WTC11 (cell line): ENCODE data around the gene JMJD7. TPM values are rescaled to one million over a fixed set of nuclear protein-coding genes. Genes with fewer than 3 reads are reported as not detected.

Experiments
- ATAC-seq: fragments of 200-7000 bp; cut with Tn5 transposase; 2 replicates; pipeline ENCODE4 v1.10.0; 2021; ENCODE audit warnings: mild to moderate bottlenecking, moderate library complexity
- CTCF ChIA-PET: fragments of 300-600 bp; sonication (Branson Sonifier 250); formaldehyde crosslinking; loops from one replicate; lab custom pipeline; 2021; ENCODE audit warnings: antibody characterized with exemption; lab: Charles Lee
- POLR2A ChIA-PET: fragments of 350-600 bp; sonication (Branson Sonifier 250); formaldehyde crosslinking; loops from one replicate; lab custom pipeline; 2021; ENCODE audit warnings: antibody characterized with exemption; lab: Charles Lee
- DNase-seq: peaks from one replicate; pipeline ENCODE4 v3.0.0; 2021; ENCODE audit warnings: low spot score
- H3K27ac Mint-ChIP-seq: 2 replicates; pipeline ENCODE4 v1.8.0; 2021; ENCODE audit warnings: mixed read lengths
- H3K27me3 Mint-ChIP-seq: 2 replicates; pipeline ENCODE4 v1.8.0; 2021; ENCODE audit warnings: low read depth, mild to moderate bottlenecking, moderate library complexity, mixed read lengths
- H3K36me3 Mint-ChIP-seq: 2 replicates; pipeline ENCODE4 v1.8.0; 2021; ENCODE audit warnings: mixed read lengths
- H3K4me1 Mint-ChIP-seq: 2 replicates; pipeline ENCODE4 v1.8.0; 2022; ENCODE audit warnings: mixed read lengths
- H3K4me3 Mint-ChIP-seq: 2 replicates; pipeline ENCODE4 v1.8.0; 2021; ENCODE audit warnings: mild to moderate bottlenecking, moderate library complexity, mixed read lengths
- H3K9me3 Mint-ChIP-seq: 2 replicates; pipeline ENCODE4 v1.8.0; 2021; ENCODE audit warnings: mixed read lengths
- AFF4 ChIP-seq: sonication (generic); formaldehyde crosslinking; IDR thresholded peaks from 2 replicates; pipeline ENCODE4 v1.8.1; 2023; ENCODE audit warnings: mild to moderate bottlenecking, missing genetic modification reagents, borderline replicate concordance
- ATF6 ChIP-seq: sonication (generic); formaldehyde crosslinking; IDR thresholded peaks from 2 replicates; pipeline ENCODE4 v1.8.1; 2023; ENCODE audit warnings: mild to moderate bottlenecking, missing genetic modification reagents
- E2F5 ChIP-seq: sonication (generic); formaldehyde crosslinking; IDR thresholded peaks from 2 replicates; pipeline ENCODE4 v1.8.1; 2022; ENCODE audit warnings: mild to moderate bottlenecking, moderate library complexity, missing genetic modification reagents
- FOXP1 ChIP-seq: sonication (generic); formaldehyde crosslinking; IDR thresholded peaks from 2 replicates; pipeline ENCODE4 v1.8.0; 2022; ENCODE audit warnings: missing genetic modification reagents, mild to moderate bottlenecking, moderate library complexity, borderline replicate concordance
- GRHL2 ChIP-seq: fragments of 250-450 bp; sonication (Bioruptor Pico); IDR thresholded peaks from 2 replicates; pipeline ENCODE4 v1.8.0; 2022; ENCODE audit warnings: mild to moderate bottlenecking, moderate library complexity; ENCODE audit not compliant: insufficient replicate concordance, severe bottlenecking
- HMGXB4 ChIP-seq: sonication (generic); formaldehyde crosslinking; IDR thresholded peaks from 2 replicates; pipeline ENCODE4 v1.8.1; 2023; ENCODE audit warnings: mild to moderate bottlenecking, moderate library complexity, missing genetic modification reagents
- MYBL2 ChIP-seq: sonication (generic); formaldehyde crosslinking; IDR thresholded peaks from 2 replicates; pipeline ENCODE4 v1.8.1; 2023; ENCODE audit warnings: mild to moderate bottlenecking, moderate library complexity, missing genetic modification reagents
- SMAD4 ChIP-seq: sonication (generic); formaldehyde crosslinking; IDR thresholded peaks from 2 replicates; pipeline ENCODE4 v1.8.0; 2022; ENCODE audit warnings: mild to moderate bottlenecking, missing genetic modification reagents
- SP1 ChIP-seq: sonication (generic); formaldehyde crosslinking; conservative IDR thresholded peaks from 2 replicates; pipeline ENCODE4 v1.8.1; 2022; ENCODE audit warnings: missing genetic modification reagents
- TEAD4 ChIP-seq: sonication (generic); formaldehyde crosslinking; IDR thresholded peaks from 2 replicates; pipeline ENCODE4 v1.8.0; 2022; ENCODE audit warnings: mild to moderate bottlenecking, missing genetic modification reagents
- USF2 ChIP-seq: sonication (generic); formaldehyde crosslinking; IDR thresholded peaks from 2 replicates; pipeline ENCODE4 v1.8.1; 2023; ENCODE audit warnings: mild to moderate bottlenecking, missing genetic modification reagents, moderate library complexity
- total RNA-seq: library from RNA; stranded (reverse); gene quantifications from 3 replicates; pipeline ENCODE4 v1.2.3, GENCODE V29; 2021

JMJD7 gene
- total RNA-seq, 1 experiment from 2014 or later, result 19.9 TPM

- CTCF ChIA-PET, result interaction anchor here (1.0 to 2.1 kb wide), 4 partner anchors 10 to 109 kb away, joined by 3 to 14 read pairs (median 5); partner anchors contain the start of gene MAPKBP1
- TF ChIP-seq TEAD4 (CRISPR knock-in tag), result no peak
- TF ChIP-seq HMGXB4 (CRISPR knock-in tag), result no peak
- 0 out of 2 replicates have a peak, but pooled peaks have one; percentile 29 for TF ChIP-seq MYBL2
- no peak for TF ChIP-seq E2F5 (CRISPR knock-in tag)
- TF ChIP-seq SP1 (CRISPR knock-in tag), result 0 out of 2 replicates have a peak, but pooled peaks have one; percentile 37
- TF ChIP-seq, all 79 proteins: peak for 2
- Mint-ChIP-seq H3K9me3 (no peaks in the 10 kb centered on the region), H3K4me1 (peaks cover 8% of the 10 kb centered on the region), H3K27ac (no peak overlapping the region), H3K4me3 (peak overlapping the region; percentile 40), H3K36me3 (no peaks in the 10 kb centered on the region), H3K27me3 (peaks cover 33% of the 10 kb centered on the region)
- DNase-seq, result no peak
- POLR2A ChIA-PET, result no interaction called here
- ATAC-seq, result no peak
Measured at GRCh38 chr15:41882689-41883483, 55.0 kb downstream of the JMJD7 start.

GRCh38 chr15:41883484-41883825, 55.6 kb downstream of the JMJD7 start:
- Mint-ChIP-seq H3K4me3 (no peak overlapping the region), H3K36me3 (no peaks in the 10 kb centered on the region), H3K4me1 (peaks cover 8% of the 10 kb centered on the region), H3K27me3 (peaks cover 33% of the 10 kb centered on the region), H3K9me3 (no peaks in the 10 kb centered on the region), H3K27ac (no peak overlapping the region)
- CTCF ChIA-PET, result interaction anchor here (1.0 to 2.1 kb wide), 2 partner anchors 20 to 21 kb away, joined by 3 to 14 read pairs; no protein-coding TSS in a partner anchor
- TF ChIP-seq FOXP1 (CRISPR knock-in tag), result no peak
- no peak for TF ChIP-seq GRHL2 (CRISPR knock-in tag)
- no peak for TF ChIP-seq USF2 (CRISPR knock-in tag)
- no peak for TF ChIP-seq SMAD4 (CRISPR knock-in tag)
- no peak for TF ChIP-seq AFF4 (CRISPR knock-in tag)
- no peak for TF ChIP-seq ATF6
- ATAC-seq (no peak), DNase-seq (no peak)
- POLR2A ChIA-PET, result no interaction called here
